ENCODE data around the gene CCNL2. TPM values are rescaled to one million over a fixed set of nuclear protein-coding genes. Genes with fewer than 3 reads are reported as not detected.
A peak's percentile ranks its signal among the peaks of the same experiment; 100 is the strongest.

Gene CCNL2
- total and polyA plus RNA-seq, 4 donors, result 46.4 to 170 (median 104) TPM

- TF ChIP-seq GABPA (IDR thresholded peaks at IDR 0.05 in 1 of 2, conservative IDR thresholded peaks at IDR 0.05 in 1 of 2), result peak in 1 of 2 donors; percentile 48
- TF ChIP-seq EGR1 (IDR thresholded peaks at IDR 0.05; ENCODE audit: low read depth in 2 of 2), result peak in 1 of 2 donors; percentile 35
- TF ChIP-seq RXRA (IDR thresholded peaks at IDR 0.05), result peak; percentile 89 to 92
- TF ChIP-seq, protein P1, sequence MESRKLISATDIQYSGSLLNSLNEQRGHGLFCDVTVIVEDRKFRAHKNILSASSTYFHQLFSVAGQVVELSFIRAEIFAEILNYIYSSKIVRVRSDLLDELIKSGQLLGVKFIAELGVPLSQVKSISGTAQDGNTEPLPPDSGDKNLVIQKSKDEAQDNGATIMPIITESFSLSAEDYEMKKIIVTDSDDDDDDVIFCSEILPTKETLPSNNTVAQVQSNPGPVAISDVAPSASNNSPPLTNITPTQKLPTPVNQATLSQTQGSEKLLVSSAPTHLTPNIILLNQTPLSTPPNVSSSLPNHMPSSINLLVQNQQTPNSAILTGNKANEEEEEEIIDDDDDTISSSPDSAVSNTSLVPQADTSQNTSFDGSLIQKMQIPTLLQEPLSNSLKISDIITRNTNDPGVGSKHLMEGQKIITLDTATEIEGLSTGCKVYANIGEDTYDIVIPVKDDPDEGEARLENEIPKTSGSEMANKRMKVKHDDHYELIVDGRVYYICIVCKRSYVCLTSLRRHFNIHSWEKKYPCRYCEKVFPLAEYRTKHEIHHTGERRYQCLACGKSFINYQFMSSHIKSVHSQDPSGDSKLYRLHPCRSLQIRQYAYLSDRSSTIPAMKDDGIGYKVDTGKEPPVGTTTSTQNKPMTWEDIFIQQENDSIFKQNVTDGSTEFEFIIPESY (IDR thresholded peaks at IDR 0.05), result no peak
- peak; percentile 71 for TF ChIP-seq HNF4G (IDR thresholded peaks at IDR 0.05)
- no peak for TF ChIP-seq FOXA1 (IDR thresholded peaks at IDR 0.05)
- peak; percentile 97 to 99 for TF ChIP-seq HNF4A (conservative IDR thresholded peaks at IDR 0.05)
- peak; percentile 65 for TF ChIP-seq SP1 (IDR thresholded peaks at IDR 0.05)
- TF ChIP-seq NR2F2 (IDR thresholded peaks at IDR 0.05), result peak; percentile 88
- peak; percentile 37 for TF ChIP-seq FOXA2 (IDR thresholded peaks at IDR 0.05)
- WGBS, result 36% methylated on average over 24 of the region's 24 CpGs
- H3K4me3 ChIP-seq (ENCODE audit: low read depth in 1 of 3, low read length in 3 of 3), result no peak overlapping the region
- H3K27me3 ChIP-seq (ENCODE audit: control insufficient read depth in 4 of 4, insufficient read depth in 4 of 4, low read length in 3 of 4), result no peaks in the 10 kb centered on the region
- peaks cover 34 to 58% (median 53%) of the 10 kb centered on the region in 4 donors for H3K4me1 ChIP-seq (ENCODE audit: control insufficient read depth in 4 of 4, insufficient read depth in 4 of 4, low read length in 3 of 4)
- no peak for DNase-seq (ENCODE audit: low spot score)
- H3K36me3 ChIP-seq (ENCODE audit: control insufficient read depth in 4 of 4, insufficient read depth in 3 of 4, low read depth in 1 of 4, low read length in 3 of 4), result peaks cover 0 to 24% (median 7%) of the 10 kb centered on the region in 4 donors
- peak overlapping the region; percentile 9 to 67 for H3K27ac ChIP-seq (ENCODE audit: low read depth in 1 of 2, low read length in 2 of 2)
- peak overlapping the region in 1 of 2 donors; percentile 60 for H3K9ac ChIP-seq (ENCODE audit: low read depth in 1 of 2, low read length in 2 of 2)
- H3K9me3 ChIP-seq (ENCODE audit: control insufficient read depth in 4 of 4, low read length in 3 of 4), result no peaks in the 10 kb centered on the region
Observed at GRCh38 chr1:1343811-1344421, 55.2 kb downstream of the CCNL2 start.

- TF ChIP-seq SP1 (IDR thresholded peaks at IDR 0.05) (no peak), HNF4G (IDR thresholded peaks at IDR 0.05) (no peak), EGR1 (IDR thresholded peaks at IDR 0.05; ENCODE audit: low read depth in 2 of 2) (no peak)
- TF ChIP-seq, protein P1 (IDR thresholded peaks at IDR 0.05), result no peak
- DNase-seq (ENCODE audit: low spot score), result no peak
- peaks cover 31 to 47% (median 45%) of the 10 kb centered on the region in 4 donors for H3K4me1 ChIP-seq (ENCODE audit: control insufficient read depth in 4 of 4, insufficient read depth in 4 of 4, low read length in 3 of 4)
- 91% methylated on average over 18 of the region's 18 CpGs for WGBS
- peaks cover 0 to 31% (median 11%) of the 10 kb centered on the region in 4 donors for H3K36me3 ChIP-seq (ENCODE audit: control insufficient read depth in 4 of 4, insufficient read depth in 3 of 4, low read depth in 1 of 4, low read length in 3 of 4)
- no peak overlapping the region for H3K9ac ChIP-seq (ENCODE audit: low read depth in 1 of 2, low read length in 2 of 2)
- H3K27me3 ChIP-seq (ENCODE audit: control insufficient read depth in 4 of 4, insufficient read depth in 4 of 4, low read length in 3 of 4), result no peaks in the 10 kb centered on the region
- no peaks in the 10 kb centered on the region for H3K9me3 ChIP-seq (ENCODE audit: control insufficient read depth in 4 of 4, low read length in 3 of 4)
- H3K27ac ChIP-seq (ENCODE audit: low read depth in 1 of 2, low read length in 2 of 2), result no peak overlapping the region
- no peak overlapping the region for H3K4me3 ChIP-seq (ENCODE audit: low read depth in 1 of 3, low read length in 3 of 3)
Observed at GRCh38 chr1:1342584-1343115, 56.5 kb downstream of the CCNL2 start.

- no peak for DNase-seq (ENCODE audit: low spot score)
- no peak overlapping the region for H3K4me3 ChIP-seq (ENCODE audit: low read depth in 1 of 3, low read length in 3 of 3)
- H3K4me1 ChIP-seq (ENCODE audit: control insufficient read depth in 4 of 4, insufficient read depth in 4 of 4, low read length in 3 of 4), result peaks cover 28 to 42% (median 40%) of the 10 kb centered on the region in 4 donors
- no peak overlapping the region for H3K9ac ChIP-seq (ENCODE audit: low read depth in 1 of 2, low read length in 2 of 2)
- H3K27ac ChIP-seq (ENCODE audit: low read depth in 1 of 2, low read length in 2 of 2), result no peak overlapping the region
- no peaks in the 10 kb centered on the region for H3K9me3 ChIP-seq (ENCODE audit: control insufficient read depth in 4 of 4, low read length in 3 of 4)
- H3K27me3 ChIP-seq (ENCODE audit: control insufficient read depth in 4 of 4, insufficient read depth in 4 of 4, low read length in 3 of 4), result no peaks in the 10 kb centered on the region
- 97% methylated on average over 28 of the region's 28 CpGs for WGBS
- H3K36me3 ChIP-seq (ENCODE audit: control insufficient read depth in 4 of 4, insufficient read depth in 3 of 4, low read depth in 1 of 4, low read length in 3 of 4), result peaks cover 0 to 31% (median 11%) of the 10 kb centered on the region in 4 donors
- TF ChIP-seq REST (IDR thresholded peaks at IDR 0.05) (no peak), FOXA2 (IDR thresholded peaks at IDR 0.05) (no peak), TAF1 (conservative IDR thresholded peaks at IDR 0.05) (no peak), JUND (IDR thresholded peaks at IDR 0.05) (no peak), RAD21 (IDR thresholded peaks at IDR 0.05) (no peak), RXRA (IDR thresholded peaks at IDR 0.05) (no peak), HNF4A (conservative IDR thresholded peaks at IDR 0.05) (no peak), HNF4G (IDR thresholded peaks at IDR 0.05) (no peak), FOXA1 (IDR thresholded peaks at IDR 0.05) (no peak), EGR1 (IDR thresholded peaks at IDR 0.05; ENCODE audit: low read depth in 2 of 2) (no peak), SP1 (IDR thresholded peaks at IDR 0.05) (no peak), GABPA (IDR thresholded peaks at IDR 0.05 in 1 of 2, conservative IDR thresholded peaks at IDR 0.05 in 1 of 2) (no peak), NR2F2 (IDR thresholded peaks at IDR 0.05) (no peak)
- TF ChIP-seq, protein P1 (IDR thresholded peaks at IDR 0.05), result no peak
Observed at GRCh38 chr1:1342061-1342562, 57.0 kb downstream of the CCNL2 start.
